Effector memory CD4-positive, alpha-beta T cell (primary cell): Measurements from ENCODE around the gene TSPAN33.

Experiments
- DNase-seq, 3 donors: peaks; one replicate each; pipeline ENCODE4 v3.0.0-alpha.2; 2020
- H3K27ac ChIP-seq: 2 replicates; pipeline ENCODE4 v1.7.0; 2013; ENCODE audit warnings: mild to moderate bottlenecking, low read length, moderate library complexity; ENCODE audit not compliant: insufficient read depth, poor library complexity, severe bottlenecking
- H3K27me3 ChIP-seq: replicated peaks from 2 replicates; pipeline ENCODE4 v1.7.0; 2013; ENCODE audit warnings: mild to moderate bottlenecking, low read length; ENCODE audit not compliant: insufficient read depth, control insufficient read depth, poor library complexity, severe bottlenecking
- H3K36me3 ChIP-seq: 2 replicates; pipeline ENCODE4 v1.7.0; 2013; ENCODE audit warnings: mild to moderate bottlenecking, low read length, moderate library complexity; ENCODE audit not compliant: control insufficient read depth, insufficient read depth
- H3K4me1 ChIP-seq: 2 replicates; pipeline ENCODE4 v1.7.0; 2013; ENCODE audit warnings: low read length, mild to moderate bottlenecking; ENCODE audit not compliant: control insufficient read depth, insufficient read depth, poor library complexity, severe bottlenecking
- H3K4me3 ChIP-seq: 2 replicates; pipeline ENCODE4 v1.7.0; 2013; ENCODE audit warnings: low read length, low read depth, mild to moderate bottlenecking; ENCODE audit not compliant: insufficient read depth, poor library complexity, severe bottlenecking
- H3K9me3 ChIP-seq: 2 replicates; pipeline ENCODE4 v1.7.0; 2013; ENCODE audit warnings: mild to moderate bottlenecking, low read length, moderate library complexity; ENCODE audit not compliant: control insufficient read depth

The TSPAN33 gene

DNA sequence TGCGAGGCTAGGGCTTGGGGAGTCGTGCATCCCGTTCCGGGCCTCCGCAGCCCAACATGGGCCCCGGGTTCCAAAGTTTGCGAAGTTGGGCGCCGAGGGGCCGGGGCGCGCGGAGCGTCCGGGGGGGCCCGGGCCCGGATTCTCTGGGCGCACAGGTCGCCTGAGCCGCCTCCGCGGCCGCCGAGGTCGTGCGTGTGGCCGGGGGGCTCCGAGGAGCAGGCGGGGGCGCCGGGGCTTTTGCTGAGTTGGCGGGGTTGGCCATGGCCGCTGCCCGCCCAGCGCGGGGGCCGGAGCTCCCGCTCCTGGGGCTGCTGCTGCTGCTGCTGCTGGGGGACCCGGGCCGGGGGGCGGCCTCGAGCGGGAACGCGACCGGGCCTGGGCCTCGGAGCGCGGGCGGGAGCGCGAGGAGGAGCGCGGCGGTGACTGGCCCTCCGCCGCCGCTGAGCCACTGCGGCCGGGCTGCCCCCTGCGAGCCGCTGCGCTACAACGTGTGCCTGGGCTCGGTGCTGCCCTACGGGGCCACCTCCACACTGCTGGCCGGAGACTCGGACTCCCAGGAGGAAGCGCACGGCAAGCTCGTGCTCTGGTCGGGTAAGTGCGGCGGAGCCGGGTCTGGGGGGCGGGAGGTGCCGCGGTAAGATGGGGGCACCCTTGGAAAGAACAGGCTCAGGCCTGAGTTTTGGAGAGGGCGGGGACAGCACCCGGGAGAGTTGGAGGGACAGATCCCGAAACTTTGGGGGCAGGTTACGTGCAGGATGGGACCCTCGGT, 44.6 kb downstream of the TSPAN33 start:
- Histone ChIP-seq H3K36me3 (no peaks in the 10 kb centered on the region), H3K4me1 (peaks cover 4% of the 10 kb centered on the region), H3K9me3 (no peaks in the 10 kb centered on the region), H3K27ac (no peak overlapping the region), H3K27me3 (peaks cover 13% of the 10 kb centered on the region), H3K4me3 (peak overlapping the region; percentile 50)
- no peak for DNase-seq

DNA sequence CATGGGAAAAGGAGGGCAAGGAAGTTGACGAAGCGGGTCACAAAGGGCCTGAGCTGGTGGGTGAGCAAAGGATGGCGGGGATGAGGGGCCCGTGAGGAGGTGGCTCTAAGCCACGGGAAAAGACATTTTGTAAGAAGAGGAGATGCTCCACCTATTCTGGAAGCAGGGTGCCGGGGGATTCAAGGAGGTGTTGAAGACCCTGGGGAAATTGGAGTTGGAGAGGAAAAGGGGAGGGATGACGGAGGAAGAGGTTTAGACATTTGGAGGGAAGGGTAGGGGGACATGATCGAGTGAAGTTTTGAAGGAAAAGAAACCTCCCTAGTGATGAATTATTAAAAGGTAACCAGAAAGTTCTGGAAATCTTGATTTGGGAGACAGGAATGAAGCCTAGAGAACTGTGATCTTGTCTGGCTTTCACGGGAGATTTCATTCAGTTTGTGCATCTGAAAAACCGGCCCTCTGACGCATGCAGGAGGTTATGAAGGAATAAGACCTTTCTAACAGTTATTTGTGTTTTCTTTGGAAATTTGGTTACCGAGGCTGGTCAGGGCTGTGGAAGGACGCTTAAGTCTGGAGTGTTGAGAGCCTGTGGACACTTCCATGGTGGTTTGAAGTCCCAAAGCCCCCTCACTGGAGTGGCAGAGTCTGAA, 45.3 kb downstream of the TSPAN33 start:
- H3K27me3 ChIP-seq: peaks cover 13% of the 10 kb centered on the region
- no peak overlapping the region for H3K27ac ChIP-seq
- H3K4me1 ChIP-seq: peaks cover 4% of the 10 kb centered on the region
- DNase-seq: no peak
- H3K36me3 ChIP-seq: no peaks in the 10 kb centered on the region
- H3K4me3 ChIP-seq: no peak overlapping the region
- H3K9me3 ChIP-seq: no peaks in the 10 kb centered on the region

DNA sequence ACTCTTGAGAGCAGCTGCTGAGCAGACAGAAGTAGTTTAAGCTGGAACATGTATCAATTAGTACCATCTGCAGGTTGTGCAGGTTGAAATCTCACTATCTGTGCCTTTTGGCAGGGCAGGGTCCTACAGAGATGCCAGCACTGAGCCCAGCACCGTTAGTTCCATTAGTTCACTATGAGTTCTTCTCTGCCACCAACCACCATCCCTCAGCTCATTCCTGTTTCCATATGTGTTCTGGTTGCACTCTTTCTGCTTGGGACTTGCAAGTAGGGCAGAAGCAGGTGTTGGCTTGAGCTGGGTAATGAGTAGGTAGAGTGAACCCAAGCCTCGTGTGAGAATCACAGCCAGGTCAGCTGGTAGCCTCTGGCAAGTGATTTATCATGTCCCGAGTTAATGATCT, 46.8 kb downstream of the TSPAN33 start:
- peaks cover 4% of the 10 kb centered on the region for H3K4me1 ChIP-seq
- DNase-seq: no peak
- no peaks in the 10 kb centered on the region for H3K36me3 ChIP-seq
- peaks cover 13% of the 10 kb centered on the region for H3K27me3 ChIP-seq
- no peak overlapping the region for H3K4me3 ChIP-seq
- H3K27ac ChIP-seq: no peak overlapping the region
- H3K9me3 ChIP-seq: no peaks in the 10 kb centered on the region

DNA sequence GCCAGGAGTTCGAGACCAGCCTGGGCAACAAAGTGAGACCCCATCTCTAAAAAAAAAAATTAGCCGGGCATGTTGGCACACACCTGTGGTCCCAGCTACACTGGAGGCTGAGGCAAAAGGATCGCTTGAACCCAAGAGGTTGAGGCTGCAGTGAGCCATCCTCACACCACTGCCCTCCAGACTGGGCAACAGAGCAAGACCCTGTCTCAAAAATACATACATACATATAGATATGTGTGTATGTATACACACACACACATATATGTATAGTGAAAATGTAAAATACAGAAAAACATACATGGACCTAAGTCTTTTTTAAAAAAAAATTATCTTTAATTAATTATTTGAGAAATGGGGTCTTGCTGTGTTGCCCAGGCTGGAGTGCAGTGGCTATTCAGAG, 49.4 kb downstream of the TSPAN33 start:
- H3K4me3 ChIP-seq: no peak overlapping the region
- no peaks in the 10 kb centered on the region for H3K9me3 ChIP-seq
- H3K27me3 ChIP-seq: peaks cover 4% of the 10 kb centered on the region
- no peak overlapping the region for H3K27ac ChIP-seq
- no peaks in the 10 kb centered on the region for H3K4me1 ChIP-seq
- DNase-seq: no peak
- H3K36me3 ChIP-seq: no peaks in the 10 kb centered on the region

DNA sequence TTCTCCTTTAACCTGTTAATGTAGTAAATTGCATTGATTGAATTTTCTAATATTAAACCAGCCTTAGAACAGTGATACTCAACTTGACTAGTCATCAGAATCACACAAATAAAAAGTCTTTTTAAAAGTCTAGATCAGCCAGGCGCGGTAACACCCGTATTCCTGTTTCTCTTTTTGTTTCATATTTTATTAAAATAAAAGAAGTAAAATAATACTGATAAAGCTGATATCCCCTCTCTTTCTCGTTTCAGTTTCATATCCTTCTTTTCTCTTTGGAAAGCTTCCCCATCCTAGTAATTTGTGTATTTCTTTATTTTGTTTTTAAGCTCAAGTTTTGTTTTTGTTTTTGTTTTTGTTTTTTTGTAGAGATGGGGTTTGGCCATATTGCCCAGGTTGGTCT, 53.3 kb downstream of the TSPAN33 start:
- DNase-seq: no peak
- no peaks in the 10 kb centered on the region for H3K4me1 ChIP-seq
- no peaks in the 10 kb centered on the region for H3K9me3 ChIP-seq

DNA sequence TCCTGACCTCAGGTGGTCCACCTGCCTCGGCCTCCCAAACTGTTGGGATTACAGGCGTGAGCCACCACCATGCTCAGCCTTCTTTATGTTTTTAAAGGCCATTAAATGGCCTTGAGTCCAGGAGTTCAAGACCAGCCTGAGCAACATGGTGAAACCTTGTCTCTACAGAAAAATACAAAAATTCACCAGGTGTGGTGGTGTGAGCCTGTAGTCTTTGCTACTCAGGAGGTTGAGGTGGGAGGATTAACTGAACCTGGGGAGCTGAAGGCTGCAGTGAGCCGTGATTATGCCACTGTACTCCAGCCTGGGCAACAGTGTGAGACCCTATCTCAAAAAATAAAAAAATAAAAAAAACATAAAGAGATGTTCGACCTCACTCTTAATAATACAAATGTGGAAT, 54.9 kb downstream of the TSPAN33 start:
- Histone ChIP-seq H3K27me3 (no peaks in the 10 kb centered on the region), H3K9me3 (no peaks in the 10 kb centered on the region)

More for the DNA sequence above, 53.3 kb downstream of the TSPAN33 start:
- no peaks in the 10 kb centered on the region for H3K27me3 ChIP-seq
- H3K36me3 ChIP-seq: no peaks in the 10 kb centered on the region
- no peak overlapping the region for H3K27ac ChIP-seq
- no peak overlapping the region for H3K4me3 ChIP-seq

DNA sequence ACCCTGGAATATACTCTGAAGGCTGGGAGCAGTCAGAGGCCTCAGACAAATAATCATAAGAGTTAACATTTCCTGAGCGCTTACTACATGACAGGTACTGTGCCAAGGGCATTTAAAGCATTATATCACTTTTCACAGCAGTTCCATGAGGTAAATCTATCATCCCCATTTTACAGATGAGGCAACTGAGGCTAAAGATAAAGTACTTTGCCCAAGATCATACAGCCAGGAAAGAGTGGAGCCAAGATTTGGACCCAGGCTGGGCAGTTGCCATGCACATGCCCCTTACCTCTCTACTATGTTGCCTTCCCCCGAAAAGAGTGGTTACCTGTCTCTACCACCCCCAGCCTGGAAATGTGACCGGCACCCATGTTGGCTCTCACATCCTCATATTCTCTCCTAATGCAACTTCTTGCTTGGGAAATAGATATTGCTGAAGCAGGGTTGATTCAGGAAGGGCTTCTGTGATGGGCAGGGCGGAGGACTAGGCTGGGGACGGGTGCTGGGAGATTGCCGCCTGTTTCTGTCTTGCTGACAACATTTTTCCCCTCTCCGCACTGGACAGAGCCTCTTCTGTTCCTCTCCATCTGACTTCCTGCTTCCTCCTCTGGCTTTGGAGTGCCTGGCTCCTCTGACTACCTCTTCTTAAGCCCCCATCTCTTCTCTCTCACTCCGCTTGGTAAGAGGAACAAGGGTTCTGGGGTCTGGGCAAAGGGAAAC, 57.7 kb downstream of the TSPAN33 start:
- H3K4me1 ChIP-seq: no peaks in the 10 kb centered on the region
- no peak overlapping the region for H3K4me3 ChIP-seq
- no peaks in the 10 kb centered on the region for H3K36me3 ChIP-seq
- H3K27ac ChIP-seq: no peak overlapping the region
- DNase-seq: no peak
- no peaks in the 10 kb centered on the region for H3K27me3 ChIP-seq
- H3K9me3 ChIP-seq: no peaks in the 10 kb centered on the region

More for the DNA sequence above, 54.9 kb downstream of the TSPAN33 start:
- Histone ChIP-seq H3K4me3 (no peak overlapping the region), H3K36me3 (no peaks in the 10 kb centered on the region), H3K27ac (no peak overlapping the region), H3K4me1 (no peaks in the 10 kb centered on the region)
- DNase-seq: no peak

DNA sequence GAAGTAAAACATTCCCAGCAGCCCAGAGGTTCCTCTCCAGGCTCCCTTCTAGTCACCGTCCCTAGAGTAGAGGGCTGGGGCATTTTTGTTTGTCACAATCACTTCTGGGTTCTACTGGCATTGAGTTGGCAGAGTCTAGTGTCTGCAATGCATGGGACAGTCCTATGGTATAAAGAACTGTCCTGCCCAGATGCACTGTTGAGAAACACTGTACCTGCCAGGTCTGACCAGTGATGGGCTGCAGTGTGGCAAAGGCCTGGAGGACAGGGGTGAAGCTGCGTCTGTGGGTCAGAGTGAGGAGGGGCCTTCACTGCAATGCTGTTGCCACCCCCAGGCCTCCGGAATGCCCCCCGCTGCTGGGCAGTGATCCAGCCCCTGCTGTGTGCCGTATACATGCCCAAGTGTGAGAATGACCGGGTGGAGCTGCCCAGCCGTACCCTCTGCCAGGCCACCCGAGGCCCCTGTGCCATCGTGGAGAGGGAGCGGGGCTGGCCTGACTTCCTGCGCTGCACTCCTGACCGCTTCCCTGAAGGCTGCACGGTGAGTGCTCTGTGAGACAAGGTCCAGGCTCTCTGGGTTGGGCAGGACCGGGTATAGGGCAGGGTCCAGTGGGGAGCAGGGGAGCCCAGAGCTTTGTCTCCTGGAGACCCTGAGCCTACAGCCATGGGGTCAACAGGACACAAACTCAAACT, 58.7 kb downstream of the TSPAN33 start:
- Histone ChIP-seq H3K27ac (no peak overlapping the region), H3K4me3 (no peak overlapping the region), H3K4me1 (no peaks in the 10 kb centered on the region), H3K9me3 (no peaks in the 10 kb centered on the region), H3K36me3 (no peaks in the 10 kb centered on the region), H3K27me3 (no peaks in the 10 kb centered on the region)
- no peak for DNase-seq

DNA sequence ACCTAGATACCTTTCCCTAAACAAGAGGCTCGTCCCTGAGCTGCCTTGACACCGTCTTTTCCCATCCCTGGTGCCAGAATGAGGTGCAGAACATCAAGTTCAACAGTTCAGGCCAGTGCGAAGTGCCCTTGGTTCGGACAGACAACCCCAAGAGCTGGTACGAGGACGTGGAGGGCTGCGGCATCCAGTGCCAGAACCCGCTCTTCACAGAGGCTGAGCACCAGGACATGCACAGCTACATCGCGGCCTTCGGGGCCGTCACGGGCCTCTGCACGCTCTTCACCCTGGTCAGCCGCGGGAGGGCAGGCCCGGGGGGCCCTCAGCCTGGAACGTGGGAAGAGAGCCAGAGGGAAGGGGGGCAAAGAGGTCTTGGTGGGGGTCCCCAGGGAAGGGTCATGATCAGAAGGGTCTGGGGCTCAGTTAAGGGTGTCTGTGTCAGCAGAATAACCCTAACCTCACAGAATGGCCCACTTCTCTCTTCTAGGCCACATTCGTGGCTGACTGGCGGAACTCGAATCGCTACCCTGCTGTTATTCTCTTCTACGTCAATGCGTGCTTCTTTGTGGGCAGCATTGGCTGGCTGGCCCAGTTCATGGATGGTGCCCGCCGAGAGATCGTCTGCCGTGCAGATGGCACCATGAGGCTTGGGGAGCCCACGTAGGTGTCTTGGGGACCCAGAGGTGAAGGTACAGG, 60.8 kb downstream of the TSPAN33 start:
- no peak for DNase-seq

More for the DNA sequence above, 60.8 kb downstream of the TSPAN33 start:
- H3K9me3 ChIP-seq: no peaks in the 10 kb centered on the region
- H3K27ac ChIP-seq: no peak overlapping the region
- H3K36me3 ChIP-seq: no peaks in the 10 kb centered on the region
- H3K27me3 ChIP-seq: no peaks in the 10 kb centered on the region
- no peak overlapping the region for H3K4me3 ChIP-seq
- no peaks in the 10 kb centered on the region for H3K4me1 ChIP-seq
